ENCODE data around the gene FAF1.
"Not testable (repeated sequence)": the region's sequence is repeated elsewhere in the genome, so short reads cannot be mapped to it uniquely, and the experiment has no call there.

Gene FAF1

GRCh38 chr1:50952566-50952965 is 7.5 kb downstream of the FAF1 start:
- DNase-seq = not testable (repeated sequence)

GRCh38 chr1:50950396-50950795 is 9.7 kb downstream of the FAF1 start:
- DNase-seq = no peak

GRCh38 chr1:50949286-50949982 is 10.6 kb downstream of the FAF1 start:
- DNase-seq = no peak

- DNase-seq = no peak
Observed at GRCh38 chr1:50942334-50942733, 17.7 kb downstream of the FAF1 start.

GRCh38 chr1:50940291-50940690 is 19.8 kb downstream of the FAF1 start:
- no peak for DNase-seq

- DNase-seq = no peak
Observed at GRCh38 chr1:50936321-50936720, 23.7 kb downstream of the FAF1 start.

GRCh38 chr1:50935276-50935675 is 24.8 kb downstream of the FAF1 start:
- DNase-seq = not testable (repeated sequence)

- no peak for DNase-seq
Observed at GRCh38 chr1:50934838-50935237, 25.2 kb downstream of the FAF1 start.

GRCh38 chr1:50933770-50934169 is 26.3 kb downstream of the FAF1 start:
- not testable (repeated sequence) for DNase-seq

- DNase-seq = not testable (repeated sequence)
Observed at GRCh38 chr1:50932043-50932442, 28.0 kb downstream of the FAF1 start.

GRCh38 chr1:50930965-50931737 is 28.9 kb downstream of the FAF1 start:
- DNase-seq = peak; percentile 45

GRCh38 chr1:50930193-50930592 is 29.9 kb downstream of the FAF1 start:
- DNase-seq = no peak

GRCh38 chr1:50929376-50929958 is 30.6 kb downstream of the FAF1 start:
- no peak for DNase-seq

GRCh38 chr1:50923564-50923963 is 36.5 kb downstream of the FAF1 start:
- DNase-seq = no peak

- no peak for DNase-seq
Observed at GRCh38 chr1:50921029-50921428, 39.0 kb downstream of the FAF1 start.

- DNase-seq = no peak
Observed at GRCh38 chr1:50920409-50920808, 39.7 kb downstream of the FAF1 start.

- no peak for DNase-seq
Observed at GRCh38 chr1:50917138-50918137, 42.6 kb downstream of the FAF1 start.

GRCh38 chr1:50915621-50916020 is 44.4 kb downstream of the FAF1 start:
- no peak for DNase-seq

GRCh38 chr1:50913954-50914353 is 46.1 kb downstream of the FAF1 start:
- no peak for DNase-seq

- not testable (repeated sequence) for DNase-seq
Observed at GRCh38 chr1:50910356-50910755, 49.7 kb downstream of the FAF1 start.

- not testable (repeated sequence) for DNase-seq
Observed at GRCh38 chr1:50907610-50908009, 52.5 kb downstream of the FAF1 start.

- DNase-seq = not testable (repeated sequence)
Observed at GRCh38 chr1:50906050-50906449, 54.0 kb downstream of the FAF1 start.

GRCh38 chr1:50902419-50902818 is 57.6 kb downstream of the FAF1 start:
- DNase-seq = no peak
